NCI-H2227 (cell line): Measurements from ENCODE around the gene FCAMR.

Experiments used
- DNase-seq: peaks from one replicate; lab custom pipeline; 2025; ENCODE audit not compliant: unreplicated experiment; lab: John Stamatoyannopoulos, UW

Gene FCAMR

DNA sequence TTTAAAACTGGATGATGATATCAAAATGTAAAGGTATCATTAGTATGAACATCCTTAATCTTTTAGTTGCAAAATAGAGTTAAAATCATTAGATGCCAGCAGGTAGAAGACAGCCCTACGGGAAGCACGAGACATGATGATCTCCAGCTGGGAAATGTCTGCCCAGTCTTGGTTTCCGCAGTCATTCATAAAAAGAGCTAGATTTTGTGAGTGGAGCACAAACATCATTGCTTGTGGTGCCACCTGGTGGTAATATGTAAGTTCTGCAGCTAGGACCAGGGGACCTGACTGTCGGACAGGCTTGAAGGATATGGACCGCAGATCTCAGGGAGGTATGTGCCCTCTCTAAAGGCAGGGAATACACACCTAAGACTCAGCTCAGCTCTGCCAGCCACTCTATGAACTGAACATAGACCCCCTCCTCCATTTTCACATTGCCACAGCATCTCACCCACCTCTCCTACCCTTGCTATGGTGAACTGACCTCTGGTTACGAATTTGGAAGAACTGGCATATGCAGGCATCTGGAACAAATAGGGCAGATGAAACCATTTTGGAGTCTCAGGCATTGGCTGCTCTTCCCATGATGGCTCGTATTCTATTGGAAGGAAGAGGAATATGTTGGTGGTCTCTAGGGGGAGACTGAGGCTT, 57.7 kb downstream of the FCAMR start:
- peak; percentile 89 for DNase-seq

DNA sequence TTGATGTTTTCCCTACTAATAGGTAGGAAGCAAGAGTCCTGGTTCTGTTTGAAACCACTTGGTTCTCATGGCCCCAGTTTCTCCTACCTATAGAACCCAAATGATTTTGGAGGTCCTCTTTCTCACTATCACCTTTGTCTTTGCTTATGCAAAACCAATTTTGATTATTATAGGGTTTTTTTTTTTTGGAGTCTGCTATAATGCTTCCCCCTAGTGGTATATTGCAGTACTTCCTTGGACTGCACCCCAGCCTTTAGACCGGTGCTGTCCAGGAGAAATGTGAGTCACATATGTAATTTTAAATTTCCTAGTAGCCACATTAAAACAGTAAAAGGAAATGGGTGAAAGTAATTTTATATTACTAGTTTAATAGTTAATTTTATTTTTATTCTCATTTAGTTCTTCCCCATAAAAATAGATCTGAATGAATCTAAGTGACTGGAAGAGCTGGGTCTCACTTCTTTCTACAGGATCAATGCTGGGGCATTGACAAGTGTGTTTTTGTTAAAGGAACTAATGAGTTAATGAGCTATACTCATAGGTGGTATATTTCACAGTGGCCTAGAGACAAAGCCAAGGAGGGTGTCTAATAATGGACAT, 59.1 kb downstream of the FCAMR start:
- peak; percentile 61 for DNase-seq

DNA sequence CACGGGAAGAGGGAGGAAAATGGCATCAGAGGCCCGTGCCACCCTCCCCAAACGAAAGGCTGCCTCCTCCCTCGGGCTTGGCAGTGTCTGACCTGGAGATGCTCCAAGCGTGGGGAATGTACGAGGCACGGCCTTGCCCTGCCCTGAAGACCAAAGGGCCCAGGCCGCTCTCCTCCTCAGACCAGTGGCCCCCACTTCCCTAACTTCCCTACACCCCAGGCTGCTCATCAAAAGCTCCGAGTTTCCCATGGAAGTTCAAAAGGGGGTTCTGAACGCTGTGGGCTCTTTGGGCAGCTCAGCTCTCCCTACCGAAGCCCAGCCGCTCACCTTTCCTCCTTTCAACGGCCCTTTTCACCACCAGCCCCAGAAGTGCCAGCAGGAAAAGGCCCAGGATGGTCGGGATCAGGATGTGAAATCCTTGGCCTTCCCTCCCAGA, 60.4 kb downstream of the FCAMR start:
- DNase-seq: no peak

DNA sequence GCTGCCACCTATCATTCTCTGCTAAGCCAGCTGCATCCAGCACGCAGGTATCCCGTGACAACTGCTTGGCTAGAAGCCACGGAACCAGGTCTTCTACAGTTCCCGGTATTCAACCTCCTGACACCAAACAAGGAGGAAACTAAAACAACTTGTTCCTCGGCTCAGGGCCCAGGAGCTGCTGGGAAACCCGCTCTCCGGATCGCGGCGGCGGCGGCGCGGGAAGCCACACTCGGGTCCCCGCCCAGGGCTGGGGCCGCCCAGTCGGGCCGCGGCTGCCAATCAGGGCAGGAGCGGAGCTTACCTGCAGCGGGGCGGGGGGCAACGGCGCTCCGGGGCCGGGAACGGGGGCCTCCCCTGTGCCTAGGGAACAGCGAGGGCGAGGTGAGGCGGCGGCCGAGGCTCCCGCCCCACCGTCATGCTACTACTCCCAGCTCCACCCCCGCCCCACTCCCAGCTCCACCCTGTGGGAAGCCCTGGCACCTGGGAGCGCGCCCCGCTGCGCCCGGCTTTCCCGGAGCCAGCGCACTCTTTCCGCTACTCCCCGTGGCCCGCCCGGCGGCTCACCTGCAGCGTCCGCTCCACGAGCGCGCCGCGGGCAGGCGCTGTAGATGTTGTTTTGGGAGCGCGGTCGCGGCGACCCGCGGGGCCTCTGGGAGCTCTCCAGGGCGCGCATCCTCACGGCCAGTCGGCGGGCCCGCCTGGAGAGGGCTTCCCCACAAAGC, 60.9 kb downstream of the FCAMR start:
- DNase-seq: peak; percentile 45

DNA sequence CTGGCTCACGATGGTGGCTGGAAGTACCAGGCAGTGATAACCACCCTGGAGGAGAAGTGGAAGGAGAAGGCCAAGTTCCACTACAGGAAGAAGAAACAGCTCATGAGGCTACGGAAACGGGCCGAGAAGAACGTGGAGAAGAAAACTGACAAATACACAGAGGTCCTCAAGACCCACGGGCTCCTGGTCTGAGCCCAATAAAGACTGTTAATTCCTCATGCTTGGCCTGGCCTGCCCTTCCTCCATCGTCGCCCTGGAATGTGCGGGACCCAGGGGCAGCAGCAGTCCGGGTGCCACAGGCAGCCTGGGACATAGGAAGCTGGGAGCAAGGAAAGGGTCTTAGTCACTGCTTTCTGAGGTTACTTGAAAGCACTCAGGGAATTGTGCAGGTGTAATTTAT, 62.2 kb downstream of the FCAMR start:
- DNase-seq: no peak
